PC-9 (cell line): ENCODE results near the gene ADORA2A. TPM values are rescaled to one million over a fixed set of nuclear protein-coding genes. Genes with fewer than 3 reads are reported as not detected.

Experiments used
- BruUV-seq: library from RNA; stranded (reverse); fragments of 400-500 nt; replicated peaks from 2 replicates; lab custom pipeline; 2021; lab: Mats Ljungman, UMichigan
- CTCF ChIA-PET: fragments of 300-600 bp; sonication (Branson Sonifier 250); formaldehyde crosslinking; loops from one replicate; lab custom pipeline; 2022; ENCODE audit warnings: antibody characterized with exemption; lab: Charles Lee
- POLR2A ChIA-PET: fragments of 300-600 bp; sonication (Branson Sonifier 250); formaldehyde crosslinking; loops from one replicate; lab custom pipeline; 2022; ENCODE audit warnings: antibody characterized with exemption; ENCODE audit not compliant: unreplicated experiment; lab: Charles Lee
- DNase-seq, 2 experiments: peaks; one replicate each; pipeline versions ENCODE4 v3.0.0 to v3.0.0-alpha.2; 2015 to 2022; ENCODE audit warnings: mixed read lengths in 1 of 2
- H2AFZ ChIP-seq: fragments of 200-600 bp; sonication (generic); 2 replicates; pipeline ENCODE4 v1.8.1; 2017; ENCODE audit warnings: antibody characterized with exemption
- H3F3A ChIP-seq: fragments of 200-600 bp; sonication (generic); 2 replicates; pipeline ENCODE4 v1.8.1; 2017; ENCODE audit warnings: antibody characterized with exemption, mild to moderate bottlenecking, low read depth; ENCODE audit not compliant: insufficient read depth
- H3K27ac ChIP-seq: fragments of 200-600 bp; sonication (generic); 2 replicates; pipeline ENCODE4 v1.6.1; 2016; ENCODE audit warnings: mixed run types
- H3K27me3 ChIP-seq: fragments of 200-600 bp; sonication (generic); 2 replicates; pipeline ENCODE4 v1.6.1; 2016; ENCODE audit warnings: low read depth, mixed run types; ENCODE audit not compliant: insufficient read depth
- H3K36me3 ChIP-seq: fragments of 200-600 bp; sonication (generic); 2 replicates; pipeline ENCODE4 v1.6.1; 2016; ENCODE audit warnings: low read depth, mixed run types
- H3K4me1 ChIP-seq: fragments of 200-600 bp; sonication (generic); replicated peaks from 2 replicates; pipeline ENCODE4 v1.6.1; 2016; ENCODE audit warnings: mixed run types; ENCODE audit not compliant: insufficient read depth
- H3K4me2 ChIP-seq: fragments of 200-600 bp; sonication (generic); 2 replicates; pipeline ENCODE4 v1.6.1; 2017; ENCODE audit warnings: mixed run types
- H3K4me3 ChIP-seq: fragments of 200-600 bp; sonication (generic); 2 replicates; pipeline ENCODE4 v1.6.1; 2016; ENCODE audit warnings: mixed run types
- H3K79me2 ChIP-seq: fragments of 200-600 bp; sonication (generic); 2 replicates; pipeline ENCODE4 v1.6.1; 2017; ENCODE audit warnings: low read depth, mixed run types
- H3K9me2 ChIP-seq: fragments of 200-600 bp; sonication (generic); 2 replicates; pipeline ENCODE4 v1.8.1; 2017; ENCODE audit warnings: mild to moderate bottlenecking; ENCODE audit not compliant: insufficient read depth
- H3K9me3 ChIP-seq: fragments of 200-600 bp; sonication (generic); 2 replicates; pipeline ENCODE4 v1.8.1; 2016; ENCODE audit warnings: low read depth; ENCODE audit not compliant: insufficient read depth
- H4K20me1 ChIP-seq: fragments of 200-600 bp; sonication (generic); 2 replicates; pipeline ENCODE4 v1.8.1; 2017; ENCODE audit not compliant: insufficient read depth
- EZH2 ChIP-seq: fragments of 200-600 bp; sonication (generic); IDR thresholded peaks from 2 replicates; pipeline ENCODE4 v1.8.0; 2017; ENCODE audit warnings: antibody characterized with exemption, low read depth
- intact Hi-C: fragments of 100-400 bp; cut with micrococcal nuclease; formaldehyde crosslinking; loops from one replicate; pipeline ENCODE4 v1.10.0; 2022; ENCODE audit not compliant: unreplicated experiment
- total RNA-seq: library from RNA; stranded (reverse); gene quantifications from 2 replicates; pipeline ENCODE4 v1.2.3, GENCODE V29; 2021
- TF ChIP-seq, protein P1 (sequence below): fragments of 200-600 bp; sonication (generic); conservative IDR thresholded peaks from 2 replicates; pipeline ENCODE4 v1.6.1; 2017; ENCODE audit warnings: mixed run types, antibody characterized with exemption, mild to moderate bottlenecking, moderate library complexity

ADORA2A gene
- total RNA-seq, 1 experiment from 2014 or later: 1.8 TPM

DNA sequence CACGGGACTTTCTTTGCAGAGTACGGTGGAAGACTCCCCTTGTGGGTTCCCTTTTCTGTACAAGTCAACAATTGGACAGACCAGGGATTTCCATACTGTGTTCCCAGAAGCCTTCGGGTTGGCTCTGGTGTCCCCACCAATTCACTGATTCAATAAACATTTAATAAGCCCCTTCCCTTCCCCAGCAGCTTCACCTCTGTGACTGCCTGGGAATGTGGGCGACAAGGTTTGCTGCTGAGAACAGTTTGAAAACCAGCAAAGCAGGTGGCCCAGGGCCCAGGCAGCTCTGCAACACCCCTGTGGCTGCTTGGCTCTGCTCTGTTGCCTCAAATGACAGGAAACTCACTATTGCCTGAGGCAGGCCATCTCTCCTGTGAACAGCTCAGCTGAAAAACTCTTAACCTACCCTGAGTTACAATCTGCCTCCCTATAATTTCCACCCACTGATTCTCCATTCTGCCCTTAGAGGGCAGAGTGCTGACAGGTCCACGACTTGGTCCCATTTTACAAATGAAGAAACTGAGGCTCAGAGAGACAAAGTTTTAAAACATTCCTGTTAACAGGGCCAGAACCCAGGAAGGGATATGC is 10.4 kb downstream of the ADORA2A start:
- Histone ChIP-seq H3K79me2 (no peaks in the 10 kb centered on the region), H3F3A (peaks cover 13% of the 10 kb centered on the region; the same call in 1 of the 2 replicates), H3K36me3 (no peaks in the 10 kb centered on the region), H3K9me2 (no peaks in the 10 kb centered on the region), H2AFZ (no peak overlapping the region), H3K9me3 (no peaks in the 10 kb centered on the region), H3K4me3 (no peak overlapping the region), H3K4me1 (peaks cover 17% of the 10 kb centered on the region), H3K27ac (no peak overlapping the region), H4K20me1 (no peaks in the 10 kb centered on the region), H3K27me3 (no peaks in the 10 kb centered on the region), H3K4me2 (peak overlapping the region; percentile 27; the same call in 1 of the 2 replicates)
- ChIA-PET CTCF (no interaction called here), POLR2A (no interaction called here)
- TF ChIP-seq, protein P1, sequence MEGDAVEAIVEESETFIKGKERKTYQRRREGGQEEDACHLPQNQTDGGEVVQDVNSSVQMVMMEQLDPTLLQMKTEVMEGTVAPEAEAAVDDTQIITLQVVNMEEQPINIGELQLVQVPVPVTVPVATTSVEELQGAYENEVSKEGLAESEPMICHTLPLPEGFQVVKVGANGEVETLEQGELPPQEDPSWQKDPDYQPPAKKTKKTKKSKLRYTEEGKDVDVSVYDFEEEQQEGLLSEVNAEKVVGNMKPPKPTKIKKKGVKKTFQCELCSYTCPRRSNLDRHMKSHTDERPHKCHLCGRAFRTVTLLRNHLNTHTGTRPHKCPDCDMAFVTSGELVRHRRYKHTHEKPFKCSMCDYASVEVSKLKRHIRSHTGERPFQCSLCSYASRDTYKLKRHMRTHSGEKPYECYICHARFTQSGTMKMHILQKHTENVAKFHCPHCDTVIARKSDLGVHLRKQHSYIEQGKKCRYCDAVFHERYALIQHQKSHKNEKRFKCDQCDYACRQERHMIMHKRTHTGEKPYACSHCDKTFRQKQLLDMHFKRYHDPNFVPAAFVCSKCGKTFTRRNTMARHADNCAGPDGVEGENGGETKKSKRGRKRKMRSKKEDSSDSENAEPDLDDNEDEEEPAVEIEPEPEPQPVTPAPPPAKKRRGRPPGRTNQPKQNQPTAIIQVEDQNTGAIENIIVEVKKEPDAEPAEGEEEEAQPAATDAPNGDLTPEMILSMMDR: peak; percentile 68
- no peak for TF ChIP-seq EZH2
- BruUV-seq: no TSS peak
- DNase-seq: peak; percentile 29 to 84
- intact Hi-C loops: no loop called here

DNA sequence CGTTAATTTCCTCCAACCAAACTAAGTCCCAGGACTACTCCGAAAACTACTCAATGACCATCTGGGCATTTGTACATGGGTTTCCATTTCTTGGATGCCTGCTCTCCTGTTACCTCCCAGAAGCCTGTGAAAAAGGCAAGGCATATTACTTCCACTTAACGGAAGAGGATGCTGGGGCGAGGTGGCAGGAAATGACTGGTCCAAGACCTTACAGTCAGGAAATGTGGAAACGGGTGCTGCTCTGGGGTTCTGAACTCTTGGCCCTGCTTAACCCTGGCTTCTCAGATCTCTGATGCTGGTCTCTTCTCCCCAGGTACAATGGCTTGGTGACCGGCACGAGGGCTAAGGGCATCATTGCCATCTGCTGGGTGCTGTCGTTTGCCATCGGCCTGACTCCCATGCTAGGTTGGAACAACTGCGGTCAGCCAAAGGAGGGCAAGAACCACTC is 12.9 kb downstream of the ADORA2A start:
- no peaks in the 10 kb centered on the region for H3K27me3 ChIP-seq
- H3K36me3 ChIP-seq: no peaks in the 10 kb centered on the region
- H3K4me1 ChIP-seq: peaks cover 10% of the 10 kb centered on the region
- no peaks in the 10 kb centered on the region for H3K9me2 ChIP-seq
- ChIA-PET CTCF (no interaction called here), POLR2A (no interaction called here)
- intact Hi-C loops: no loop called here
- H2AFZ ChIP-seq: no peak overlapping the region
- no peak for DNase-seq
- H3K79me2 ChIP-seq: no peaks in the 10 kb centered on the region
- no TSS peak for BruUV-seq
- H3K27ac ChIP-seq: no peak overlapping the region
- no peaks in the 10 kb centered on the region for H4K20me1 ChIP-seq
- TF ChIP-seq EZH2: no peak
- TF ChIP-seq, protein P1: no peak
- no peak overlapping the region for H3K4me2 ChIP-seq
- no peaks in the 10 kb centered on the region for H3K9me3 ChIP-seq
- H3F3A ChIP-seq: peaks cover 8% of the 10 kb centered on the region; the same call in 1 of the 2 replicates
- no peak overlapping the region for H3K4me3 ChIP-seq

DNA sequence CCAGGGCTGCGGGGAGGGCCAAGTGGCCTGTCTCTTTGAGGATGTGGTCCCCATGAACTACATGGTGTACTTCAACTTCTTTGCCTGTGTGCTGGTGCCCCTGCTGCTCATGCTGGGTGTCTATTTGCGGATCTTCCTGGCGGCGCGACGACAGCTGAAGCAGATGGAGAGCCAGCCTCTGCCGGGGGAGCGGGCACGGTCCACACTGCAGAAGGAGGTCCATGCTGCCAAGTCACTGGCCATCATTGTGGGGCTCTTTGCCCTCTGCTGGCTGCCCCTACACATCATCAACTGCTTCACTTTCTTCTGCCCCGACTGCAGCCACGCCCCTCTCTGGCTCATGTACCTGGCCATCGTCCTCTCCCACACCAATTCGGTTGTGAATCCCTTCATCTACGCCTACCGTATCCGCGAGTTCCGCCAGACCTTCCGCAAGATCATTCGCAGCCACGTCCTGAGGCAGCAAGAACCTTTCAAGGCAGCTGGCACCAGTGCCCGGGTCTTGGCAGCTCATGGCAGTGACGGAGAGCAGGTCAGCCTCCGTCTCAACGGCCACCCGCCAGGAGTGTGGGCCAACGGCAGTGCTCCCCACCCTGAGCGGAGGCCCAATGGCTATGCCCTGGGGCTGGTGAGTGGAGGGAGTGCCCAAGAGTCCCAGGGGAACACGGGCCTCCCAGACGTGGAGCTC is 13.5 kb downstream of the ADORA2A start:
- CTCF ChIA-PET: no interaction called here
- no peak overlapping the region for H3K27ac ChIP-seq
- intact Hi-C loops: no loop called here
- no peak for TF ChIP-seq EZH2
- TF ChIP-seq, protein P1: no peak
- POLR2A ChIA-PET: no interaction called here
- H3K4me1 ChIP-seq: peaks cover 15% of the 10 kb centered on the region
- no peak overlapping the region for H2AFZ ChIP-seq
- no peaks in the 10 kb centered on the region for H3K36me3 ChIP-seq
- peaks cover 8% of the 10 kb centered on the region; the same call in 1 of the 2 replicates for H3F3A ChIP-seq
- DNase-seq: no peak
- no peaks in the 10 kb centered on the region for H3K79me2 ChIP-seq
- H3K9me3 ChIP-seq: no peaks in the 10 kb centered on the region
- no peak overlapping the region for H3K4me2 ChIP-seq
- no peaks in the 10 kb centered on the region for H3K27me3 ChIP-seq
- H4K20me1 ChIP-seq: no peaks in the 10 kb centered on the region
- no peaks in the 10 kb centered on the region for H3K9me2 ChIP-seq
- BruUV-seq: no TSS peak
- H3K4me3 ChIP-seq: no peak overlapping the region
